NCI-H187 treated with DMSO at 0.1 percent for 48 hours (cell line): ENCODE results near the gene PPP1R3E.

Source experiments
- DNase-seq: peaks from one replicate; lab custom pipeline; 2025; lab: John Stamatoyannopoulos, UW

Gene PPP1R3E

DNA sequence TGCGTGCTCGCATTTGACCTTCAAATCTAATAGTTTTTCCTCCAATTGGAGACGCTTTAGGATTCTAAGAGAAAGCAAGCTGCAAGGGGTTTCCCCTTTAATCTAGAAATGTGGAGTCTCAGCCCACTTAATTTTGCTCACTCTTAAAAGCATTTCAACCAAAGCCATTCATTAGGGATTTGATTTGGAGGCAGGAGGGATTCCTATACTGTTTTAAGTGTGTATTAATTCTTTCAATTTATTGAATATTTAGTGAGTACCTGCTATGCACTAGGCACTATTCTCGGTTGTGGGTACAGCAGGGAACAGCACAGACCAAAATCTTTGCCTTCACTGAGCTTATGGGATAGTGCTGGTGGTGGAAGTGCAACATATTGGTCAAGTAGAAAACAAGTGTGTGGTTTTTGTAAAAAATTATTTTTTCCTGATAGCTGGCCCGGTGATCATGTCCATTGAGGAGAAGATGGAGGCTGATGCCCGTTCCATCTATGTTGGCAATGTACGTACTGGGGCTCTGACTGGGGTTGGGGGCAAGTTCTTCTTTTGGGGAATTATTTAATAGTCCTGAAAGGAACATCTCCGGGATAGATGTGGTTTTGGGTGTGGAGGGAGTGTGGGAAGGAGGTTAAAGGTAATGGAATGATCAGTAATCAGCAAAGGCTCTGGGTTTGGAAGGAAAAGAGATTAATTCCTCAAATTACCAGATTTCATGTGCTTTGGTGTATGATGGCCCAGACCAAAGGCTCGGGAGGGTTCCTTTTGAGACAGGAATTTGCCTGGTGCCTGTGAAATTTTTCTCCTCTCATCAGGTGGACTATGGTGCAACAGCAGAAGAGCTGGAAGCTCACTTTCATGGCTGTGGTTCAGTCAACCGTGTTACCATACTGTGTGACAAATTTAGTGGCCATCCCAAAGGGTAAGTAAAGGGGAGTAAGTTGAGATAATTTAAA is 20.2 kb upstream of the PPP1R3E start:
- DNase-seq, result no peak

DNA sequence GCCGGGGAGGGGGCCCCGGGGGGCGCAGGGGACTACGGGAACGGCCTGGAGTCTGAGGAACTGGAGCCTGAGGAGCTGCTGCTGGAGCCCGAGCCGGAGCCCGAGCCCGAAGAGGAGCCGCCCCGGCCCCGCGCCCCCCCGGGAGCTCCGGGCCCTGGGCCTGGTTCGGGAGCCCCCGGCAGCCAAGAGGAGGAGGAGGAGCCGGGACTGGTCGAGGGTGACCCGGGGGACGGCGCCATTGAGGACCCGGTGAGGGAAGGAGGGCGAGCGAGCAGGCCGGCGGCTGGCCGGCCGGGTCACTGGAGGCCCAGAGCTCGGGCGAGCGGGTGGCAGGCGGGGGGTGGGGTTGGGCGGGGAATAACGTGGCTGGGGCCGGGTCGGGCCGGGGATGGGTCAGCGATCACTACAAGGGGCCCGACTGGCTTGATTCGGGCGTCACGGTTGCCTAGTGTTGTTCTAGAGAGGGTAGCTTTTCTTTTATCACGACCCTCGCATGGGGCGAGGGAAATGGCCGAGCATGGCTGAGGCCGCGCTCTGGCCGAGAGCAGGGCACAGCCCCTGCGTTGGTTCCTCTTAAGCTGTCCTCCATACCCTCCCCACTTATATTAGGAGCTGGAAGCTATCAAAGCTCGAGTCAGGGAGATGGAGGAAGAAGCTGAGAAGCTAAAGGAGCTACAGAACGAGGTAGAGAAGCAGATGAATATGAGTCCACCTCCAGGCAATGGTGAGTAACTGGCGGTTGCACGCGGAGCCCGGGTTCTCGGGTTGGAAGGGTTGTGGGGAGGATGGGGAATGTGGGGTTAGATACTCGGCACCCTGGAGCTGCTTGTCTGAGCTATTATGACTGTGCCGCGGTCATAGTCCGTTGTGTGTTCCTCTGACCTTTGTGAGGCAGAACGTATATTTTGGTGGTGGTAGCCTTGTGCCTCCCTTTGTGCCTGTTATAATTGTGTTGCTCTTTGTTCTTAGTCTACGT is 19.2 kb upstream of the PPP1R3E start:
- no peak for DNase-seq

DNA sequence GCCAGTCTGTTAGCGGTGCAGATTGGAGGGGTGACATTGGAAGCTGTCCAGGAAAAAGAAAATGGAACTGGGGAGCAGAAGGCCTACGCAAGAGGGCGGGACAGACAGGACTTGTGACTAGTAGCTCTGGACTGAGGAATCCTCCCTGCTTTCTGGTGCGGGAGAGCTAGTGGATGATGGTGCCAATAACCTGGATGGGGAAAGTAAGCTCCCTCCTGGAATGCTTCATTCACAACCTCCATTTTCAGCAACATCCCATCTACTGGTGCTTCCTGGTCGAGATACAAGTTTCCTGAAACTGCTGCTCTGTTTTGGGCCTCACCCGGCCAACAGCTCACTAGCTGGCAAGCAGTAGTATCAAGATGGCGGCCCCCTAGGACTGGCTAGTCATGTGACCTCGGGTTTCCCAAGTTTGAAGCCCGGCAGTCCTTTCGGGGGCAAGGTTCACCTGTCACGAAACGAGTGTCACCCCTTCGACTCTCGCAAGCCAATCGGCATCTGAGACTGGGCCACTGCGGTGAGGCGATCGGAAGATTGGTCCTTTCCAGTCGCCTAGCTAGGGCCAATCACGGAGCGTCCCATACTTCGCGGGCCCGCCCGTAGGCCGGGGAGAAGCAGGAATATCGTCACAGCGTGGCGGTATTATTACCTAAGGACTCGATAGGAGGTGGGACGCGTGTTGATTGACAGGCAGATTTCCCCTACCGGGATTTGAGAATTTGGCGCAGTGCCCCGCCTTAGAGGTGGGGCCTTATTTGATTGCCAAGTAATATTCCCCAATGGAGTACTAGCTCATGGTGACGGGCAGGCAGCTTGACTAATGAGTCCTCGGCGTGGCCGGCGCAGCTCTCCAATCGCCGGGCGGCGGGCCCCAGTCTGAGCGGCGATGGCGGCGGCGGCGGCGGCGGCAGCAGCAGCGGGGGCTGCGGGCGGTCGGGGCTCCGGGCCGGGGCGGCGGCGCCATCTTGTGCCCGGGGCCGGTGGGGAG is 18.2 kb upstream of the PPP1R3E start, which contains the start of gene PABPN1:
PABPN1 (plus strand) TSS at position 874 of the 988 bp plus-strand sequence; CDS start at position 887, 13 bp downstream.
- peak; percentile 98 for DNase-seq

DNA sequence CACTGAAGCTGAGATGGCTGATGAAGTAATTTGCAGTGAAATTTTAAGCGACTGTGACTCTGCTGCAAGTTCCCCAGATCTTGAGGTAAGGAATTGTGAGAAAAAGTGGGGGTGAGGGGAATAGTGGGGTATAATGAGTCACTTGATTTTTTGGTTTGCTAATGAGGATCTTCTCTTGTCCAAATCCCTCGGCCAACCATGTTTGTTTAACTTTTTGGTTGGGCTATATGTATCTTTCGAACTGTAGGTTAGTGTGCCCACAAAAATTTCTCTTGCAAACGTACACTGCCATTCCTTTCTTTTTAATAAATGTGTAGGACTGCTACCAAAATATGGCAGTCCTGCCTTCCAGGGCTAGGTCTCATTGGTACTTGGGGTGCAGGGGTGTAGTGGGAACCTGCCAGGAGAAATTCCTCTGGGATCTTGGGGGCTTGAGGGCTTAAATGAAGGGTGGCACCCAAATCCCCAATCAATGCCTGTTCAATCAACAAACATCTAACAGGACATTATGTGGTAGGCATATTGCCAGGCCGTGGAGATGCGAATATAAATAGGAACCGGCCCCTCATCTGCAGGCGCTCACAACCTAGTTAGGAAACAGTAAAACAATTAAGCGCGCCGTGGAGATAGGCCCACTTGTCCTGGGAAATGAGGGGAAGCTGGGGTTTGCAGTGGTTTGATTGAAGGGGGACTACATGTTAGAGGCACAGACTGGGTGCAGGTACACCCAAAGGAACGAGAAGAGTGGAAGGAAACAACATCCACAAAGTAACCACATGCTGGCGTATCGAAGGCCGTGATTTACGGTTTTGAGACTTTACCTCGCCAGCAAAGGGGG is 17.3 kb upstream of the PPP1R3E start:
- DNase-seq, result no peak

DNA sequence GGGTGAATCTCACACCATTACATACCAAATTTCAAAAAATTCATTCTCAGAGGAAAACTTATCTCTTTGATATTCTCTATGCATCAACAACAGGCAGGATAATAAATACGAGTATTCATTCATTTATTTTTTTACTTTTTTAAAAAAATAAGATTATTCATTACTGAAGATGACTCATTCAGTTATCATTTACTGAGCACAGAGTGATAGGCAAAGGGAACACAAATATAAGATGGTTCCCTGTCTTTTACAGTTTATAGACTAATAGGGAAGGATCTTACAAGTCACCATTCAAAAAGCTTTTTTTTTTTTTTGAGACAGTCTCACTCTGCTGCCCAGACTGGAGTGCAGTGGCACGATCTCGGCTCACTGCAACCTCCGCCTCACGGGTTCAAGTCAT is 13.6 kb upstream of the PPP1R3E start:
- DNase-seq, result no peak

DNA sequence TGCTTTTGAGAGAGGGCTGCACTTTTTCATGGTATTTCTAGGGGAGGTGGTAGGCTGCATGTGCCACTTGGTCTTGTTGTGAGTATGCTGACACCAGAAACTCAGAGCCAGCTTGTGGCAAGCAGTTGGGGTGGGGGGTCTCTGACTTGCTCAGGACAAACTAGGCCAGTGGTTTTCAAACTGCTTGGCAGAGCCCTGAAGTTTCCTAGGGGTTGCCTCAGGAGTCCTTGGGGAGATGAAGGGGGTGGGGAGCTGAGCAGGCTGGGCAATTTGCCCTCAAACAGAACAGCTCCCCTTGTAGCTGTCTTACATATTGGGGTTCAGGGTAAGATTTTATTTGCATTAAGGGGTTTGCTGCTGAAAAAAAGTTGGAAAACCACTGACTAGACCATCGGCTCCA is 7.9 kb upstream of the PPP1R3E start:
- no peak for DNase-seq

DNA sequence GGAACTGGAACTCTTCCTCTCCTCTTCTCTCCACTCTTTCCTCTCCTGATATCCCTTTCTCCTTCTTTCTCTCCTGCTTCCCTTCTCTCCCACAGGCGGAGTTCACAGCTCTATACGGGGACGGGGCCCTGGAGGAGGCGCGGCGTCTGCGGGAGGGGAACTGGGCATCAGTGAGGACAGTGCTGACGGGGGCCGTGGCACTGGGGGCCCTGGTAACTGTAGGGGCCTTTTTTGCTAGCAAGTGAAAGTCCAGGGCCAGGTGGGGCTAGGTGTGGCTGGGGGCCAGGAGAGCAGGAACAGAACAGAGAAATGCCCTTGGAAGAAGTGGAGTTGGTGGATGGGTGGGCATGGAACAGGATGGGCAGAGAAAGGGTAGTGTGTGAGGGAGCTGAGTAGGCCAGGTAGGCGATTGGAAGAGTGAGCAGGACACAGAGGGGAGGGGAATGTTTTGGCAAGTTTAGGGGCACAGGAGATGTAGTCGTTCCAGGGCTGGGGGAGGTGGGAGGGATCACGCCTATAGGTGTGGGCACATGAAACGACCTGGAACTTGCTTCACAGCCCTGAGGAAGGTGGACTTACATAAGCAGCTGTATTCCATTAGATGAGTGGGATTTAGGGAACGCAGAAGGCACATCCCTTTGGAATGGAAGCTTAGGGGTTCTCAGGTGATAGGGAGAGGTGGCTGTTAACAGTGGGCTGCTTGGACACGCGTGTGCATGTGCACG is 6.2 kb upstream of the PPP1R3E start:
- DNase-seq, result no peak

DNA sequence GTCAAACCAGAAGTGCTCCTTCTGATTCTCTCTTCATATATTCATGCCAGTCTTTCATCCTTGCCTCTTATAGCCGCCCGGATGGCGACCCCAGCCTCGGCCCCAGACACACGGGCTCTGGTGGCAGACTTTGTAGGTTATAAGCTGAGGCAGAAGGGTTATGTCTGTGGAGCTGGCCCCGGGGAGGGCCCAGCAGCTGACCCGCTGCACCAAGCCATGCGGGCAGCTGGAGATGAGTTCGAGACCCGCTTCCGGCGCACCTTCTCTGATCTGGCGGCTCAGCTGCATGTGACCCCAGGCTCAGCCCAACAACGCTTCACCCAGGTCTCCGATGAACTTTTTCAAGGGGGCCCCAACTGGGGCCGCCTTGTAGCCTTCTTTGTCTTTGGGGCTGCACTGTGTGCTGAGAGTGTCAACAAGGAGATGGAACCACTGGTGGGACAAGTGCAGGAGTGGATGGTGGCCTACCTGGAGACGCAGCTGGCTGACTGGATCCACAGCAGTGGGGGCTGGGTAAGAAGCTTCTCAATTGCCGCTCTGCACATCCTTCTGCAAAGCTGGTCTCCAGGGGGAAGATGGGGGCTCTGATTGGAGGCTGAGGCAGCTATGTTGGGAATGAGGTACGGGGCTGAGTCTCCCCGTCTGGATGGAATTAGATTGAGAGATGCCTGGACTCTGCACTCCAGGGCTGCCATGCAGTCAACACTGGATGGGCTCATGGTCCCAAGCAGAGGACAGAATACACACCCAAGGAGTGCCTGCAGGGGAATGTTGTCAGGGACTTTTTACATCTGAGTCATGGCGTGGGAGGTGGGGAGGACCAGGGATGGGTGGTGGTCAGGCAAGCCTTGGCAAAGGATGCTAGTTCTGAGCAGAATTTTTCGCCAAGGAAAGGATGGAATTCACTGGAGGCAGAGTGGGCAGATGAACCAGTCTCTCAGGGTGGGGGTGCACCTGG is 5.3 kb upstream of the PPP1R3E start:
- DNase-seq, result no peak

DNA sequence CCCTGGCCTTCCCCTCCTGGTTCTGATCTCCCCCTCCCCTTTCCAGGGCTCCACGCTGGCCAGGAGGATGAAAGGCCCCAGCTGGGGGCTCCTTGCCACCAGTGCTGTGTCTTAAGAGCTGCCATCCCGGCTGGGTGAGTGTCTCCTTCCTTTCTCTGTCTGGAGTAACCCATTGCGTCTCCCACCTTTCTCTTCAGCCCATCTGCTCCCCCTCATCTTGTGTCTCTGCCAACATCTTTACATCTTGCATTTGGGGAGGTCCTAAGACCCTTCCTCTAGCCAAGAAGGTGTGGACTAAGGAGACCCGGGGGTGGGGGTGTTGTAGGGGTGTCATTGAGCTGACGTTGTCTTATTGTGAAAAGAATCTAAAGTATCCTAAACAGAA is 4.5 kb upstream of the PPP1R3E start:
- no peak for DNase-seq

DNA sequence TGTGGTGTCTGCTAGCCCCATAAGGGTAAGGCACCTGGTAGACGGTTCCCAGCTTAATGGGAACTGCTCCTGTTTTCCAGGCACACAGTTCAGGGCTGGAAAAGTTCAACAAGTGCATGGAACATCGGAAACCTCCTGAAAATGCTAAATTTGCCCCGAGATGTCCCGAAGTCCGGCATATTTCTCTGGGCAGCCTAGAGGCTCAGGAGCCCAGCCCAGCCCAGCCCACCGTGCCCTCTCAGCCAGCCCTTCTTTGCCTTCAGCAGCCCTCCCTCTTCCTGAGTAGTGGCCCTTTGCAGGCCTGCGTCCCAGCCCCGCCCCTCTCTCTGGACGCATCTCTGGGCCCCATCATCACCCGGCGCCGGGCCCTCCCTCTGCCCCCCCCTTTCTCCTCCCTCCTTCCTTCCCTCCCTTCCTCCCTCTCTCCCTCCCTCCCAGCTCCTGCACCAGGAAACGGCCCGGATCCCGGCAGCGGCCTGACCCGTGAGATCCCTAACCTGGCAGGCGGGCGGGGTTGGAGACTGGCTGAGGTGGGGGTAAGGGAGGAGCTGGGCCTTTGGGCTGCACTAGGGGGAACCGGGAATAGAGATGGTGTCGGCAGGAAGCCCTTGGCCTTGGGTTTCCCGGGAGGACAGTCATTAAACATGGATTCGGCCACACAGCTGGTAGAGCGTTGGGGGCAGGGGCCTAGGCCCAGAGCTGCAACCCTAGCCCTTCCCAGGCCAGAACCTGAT is 3.9 kb upstream of the PPP1R3E start, which contains the start of gene BCL2L2:
BCL2L2 (plus strand) TSS at position 422 of the 734 bp plus-strand sequence. CDS start 935 bp downstream, outside the sequence.
- peak; percentile 80 for DNase-seq

DNA sequence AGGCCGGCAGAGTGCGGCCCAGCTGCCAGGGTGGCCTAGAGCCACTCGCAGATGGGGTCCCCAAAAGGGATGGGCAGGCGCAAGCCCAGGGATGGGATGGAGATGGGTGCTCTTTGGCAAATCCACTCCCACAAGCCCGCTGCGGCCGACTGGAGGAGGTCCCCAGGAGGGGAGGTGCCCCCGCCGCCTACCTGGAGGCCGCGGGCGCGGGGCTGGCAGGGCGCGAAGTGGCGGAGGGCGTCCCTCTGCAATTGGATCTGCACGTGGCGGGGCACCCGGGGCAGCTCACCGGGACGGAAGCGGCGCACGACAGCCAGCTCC is 730 bp downstream of the PPP1R3E start:
- DNase-seq, result no peak

DNA sequence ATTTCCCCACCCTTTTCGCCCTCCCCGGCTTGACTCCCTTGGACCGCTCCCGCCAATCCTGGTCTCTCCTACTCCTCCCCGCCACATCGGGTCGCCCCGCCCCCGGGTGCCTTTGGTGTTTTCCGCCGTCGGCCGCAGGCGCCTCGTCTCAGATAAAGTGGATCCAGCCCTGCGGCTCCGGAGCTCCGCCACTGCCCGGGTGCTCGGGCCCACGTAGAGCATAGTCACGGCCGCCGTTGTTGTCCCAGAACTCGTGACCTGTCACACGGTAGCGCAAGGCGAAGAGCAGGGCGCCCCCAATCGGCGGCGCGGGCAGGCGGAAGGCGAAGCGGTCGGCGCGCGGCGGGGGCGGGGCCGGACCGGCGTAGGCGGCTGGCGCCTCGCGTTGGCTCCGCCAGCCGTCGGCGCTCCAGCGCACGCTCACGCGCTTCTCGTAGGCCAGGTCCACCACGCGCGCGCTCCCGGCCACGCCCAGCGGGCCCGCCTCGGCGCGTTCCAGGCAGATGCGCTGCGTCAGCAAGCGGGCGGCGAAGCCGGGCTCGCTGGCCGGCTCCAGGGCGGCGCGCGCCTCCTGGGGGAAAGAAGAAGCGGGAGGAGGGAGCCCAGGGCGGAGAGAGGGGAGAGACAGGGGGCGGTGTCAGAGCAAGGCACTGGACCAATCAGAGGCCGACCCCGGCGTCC is 1.2 kb downstream of the PPP1R3E start:
- DNase-seq, result peak; percentile 92

DNA sequence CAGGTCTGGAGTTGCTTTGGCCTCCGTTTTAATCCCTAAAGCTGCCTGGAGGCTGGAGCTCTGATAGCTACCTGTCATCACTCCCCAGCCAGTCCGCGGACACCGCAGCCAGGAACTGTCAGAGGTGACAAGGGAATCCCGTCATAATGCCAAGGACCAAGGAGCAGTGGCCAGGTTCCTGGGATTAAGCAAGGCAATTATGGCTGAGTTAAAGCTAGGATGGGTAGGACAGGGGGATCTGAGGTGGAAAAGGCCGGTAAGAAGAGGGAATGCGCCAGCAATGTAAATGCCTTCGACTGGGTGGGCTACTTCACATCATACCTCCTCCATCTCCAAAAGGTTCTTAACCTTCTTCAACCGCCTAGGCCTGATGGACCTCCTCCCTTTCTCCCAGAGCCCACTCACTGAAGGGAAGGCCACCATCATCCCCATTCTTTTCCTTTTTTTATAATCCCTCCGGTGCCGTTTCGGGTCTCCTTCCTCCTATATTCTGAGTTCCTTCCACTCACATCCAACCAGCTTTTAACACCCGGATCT is 1.9 kb downstream of the PPP1R3E start:
- DNase-seq, result no peak

DNA sequence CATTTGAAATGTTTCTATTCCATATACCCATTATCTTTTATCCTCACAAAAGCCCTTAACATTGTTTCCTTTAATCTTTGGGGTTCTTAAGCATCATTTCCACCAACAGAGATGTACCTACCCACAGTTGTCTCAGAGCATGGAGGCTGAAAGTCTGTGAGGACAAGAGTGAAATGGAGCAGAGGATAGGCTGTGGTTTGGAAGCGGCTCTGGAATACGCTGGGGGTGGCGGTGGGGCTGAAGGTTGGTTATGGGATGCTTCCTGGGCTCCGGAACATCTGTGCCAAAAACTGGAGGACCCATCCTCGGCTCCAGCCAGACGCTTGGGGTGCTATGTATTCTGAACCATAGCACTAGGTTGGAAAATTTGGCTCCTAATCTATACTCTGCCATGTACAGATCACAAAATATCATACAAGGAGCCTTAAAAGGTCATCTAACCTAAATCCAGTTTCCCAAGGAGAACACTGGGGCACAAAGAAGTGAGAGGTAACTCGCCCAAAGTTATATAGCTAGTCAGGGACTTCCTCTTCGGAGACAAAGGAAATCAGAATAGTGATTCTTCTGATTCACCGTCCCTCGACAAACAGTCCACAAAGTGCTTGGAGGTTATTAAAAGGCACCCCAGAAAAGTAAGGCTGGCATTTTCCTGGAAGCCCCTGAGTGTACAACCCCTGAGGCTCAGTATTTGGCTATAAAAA is 2.5 kb downstream of the PPP1R3E start:
- DNase-seq, result no peak

DNA sequence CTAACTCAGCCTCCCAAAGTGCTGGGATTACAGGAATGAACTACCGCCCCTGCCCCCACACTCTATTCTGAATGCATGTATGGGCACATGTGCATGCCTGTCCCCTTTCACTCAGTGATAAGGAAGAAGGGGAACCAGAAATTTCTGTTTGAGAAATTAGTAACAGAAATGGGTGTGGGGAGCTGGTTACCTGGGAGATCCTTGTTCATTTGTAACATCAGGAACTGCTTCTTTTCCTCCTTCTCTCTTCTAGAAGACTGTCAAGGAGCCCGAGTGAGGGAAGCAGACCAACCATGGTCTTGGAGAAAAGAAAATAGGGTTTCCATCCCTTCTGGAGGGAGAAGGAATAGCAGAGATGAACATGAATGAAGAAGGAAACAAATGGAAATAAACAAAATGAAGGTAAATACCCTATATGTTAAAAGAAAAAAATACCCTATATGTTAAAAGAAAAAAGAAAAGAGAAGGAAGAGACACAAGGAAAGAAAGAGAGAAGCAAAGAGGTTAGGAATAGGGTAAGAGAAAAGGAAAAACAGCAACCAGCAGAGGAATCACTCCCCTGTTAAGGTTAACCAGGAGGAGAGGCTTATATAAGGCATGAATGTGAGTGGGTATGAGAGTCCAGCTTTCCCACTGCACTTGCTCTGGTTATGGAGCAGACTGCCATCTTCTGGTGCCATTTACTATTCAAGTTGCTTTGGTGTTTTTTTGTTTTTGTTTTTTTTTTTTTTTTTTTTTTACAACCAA is 3.3 kb downstream of the PPP1R3E start:
- no peak for DNase-seq
